ENCODE results near the gene ZSCAN5B. TPM values are rescaled to one million over a fixed set of nuclear protein-coding genes. Genes with fewer than 3 reads are reported as not detected.
"Not testable (repeated sequence)": the region's sequence is repeated elsewhere in the genome, so short reads cannot be mapped to it uniquely, and the experiment has no call there.

ZSCAN5B gene
- total RNA-seq, 1 experiment from 2014 or later, result not detected

DNA sequence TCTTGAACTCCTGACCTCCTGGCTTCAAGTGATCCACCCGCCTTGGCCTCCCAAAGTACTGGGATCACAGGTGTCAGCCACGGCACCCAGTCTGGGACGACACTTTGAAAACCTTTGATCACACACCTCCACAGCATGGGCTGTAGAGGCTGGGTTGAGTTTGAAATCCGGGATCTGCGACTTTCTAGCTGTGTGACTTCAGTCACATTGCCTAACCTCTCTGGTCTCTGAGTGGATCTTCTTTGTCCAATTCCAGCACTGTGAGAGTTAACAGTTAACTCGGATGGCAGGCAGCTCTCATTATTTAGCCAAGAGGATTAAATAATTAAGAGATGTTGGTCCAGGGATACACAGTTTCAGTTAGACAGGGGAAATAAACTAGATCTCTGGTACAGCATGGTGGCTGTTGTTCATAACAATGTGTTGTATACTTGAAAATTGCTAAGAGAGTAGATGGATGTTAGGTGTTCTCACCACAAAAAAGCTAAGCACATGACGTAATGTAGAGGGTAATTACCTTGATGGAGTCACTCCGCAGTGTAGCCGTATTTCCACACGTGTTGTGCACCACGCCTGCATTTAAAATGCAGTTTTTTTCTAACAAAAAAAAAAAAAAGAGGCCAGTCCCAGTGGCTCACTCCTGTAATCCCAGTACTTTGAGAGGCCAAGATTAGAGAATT, 19.9 kb downstream of the ZSCAN5B start (continued):
- TF ChIP-seq PREB (CRISPR knock-in tag; IDR thresholded peaks at IDR 0.05; ENCODE audit: borderline replicate concordance), result no peak

DNA sequence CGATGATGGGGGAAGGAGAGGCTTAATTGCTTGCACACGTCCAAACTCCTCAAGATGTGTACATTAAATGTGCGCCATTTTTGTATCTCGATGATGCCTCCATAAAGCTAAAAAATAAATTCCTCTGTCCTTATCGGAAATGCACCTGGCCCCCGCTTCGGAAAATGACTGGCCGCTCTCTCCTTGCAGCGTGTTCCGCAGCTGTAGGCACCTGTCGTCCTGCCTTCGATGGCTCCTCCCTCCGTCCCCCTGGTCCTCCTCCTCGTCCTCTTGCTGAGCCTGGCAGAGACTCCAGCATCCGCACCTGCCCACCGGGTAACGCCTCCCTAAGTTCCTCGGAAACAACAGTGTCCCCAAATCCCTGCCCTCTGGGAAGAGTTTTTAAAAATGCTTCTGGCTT, 20.7 kb downstream of the ZSCAN5B start:
- ChIA-PET POLR2A (no interaction called here), CTCF (interaction anchor here (1.0 to 2.3 kb wide), 4 partner anchors 22 to 96 kb away, joined by 4 to 7 read pairs (median 4); no protein-coding TSS in a partner anchor)
- Mint-ChIP-seq H3K27ac (no peak overlapping the region), H3K27me3 (ENCODE audit: low read depth) (peaks cover 2% of the 10 kb centered on the region; the same call in 1 of the 2 replicates), H3K9me3 (no peaks in the 10 kb centered on the region), H3K36me3 (no peaks in the 10 kb centered on the region), H3K4me3 (no peak overlapping the region), H3K4me1 (peaks cover 4% of the 10 kb centered on the region; the same call in 1 of the 2 replicates)
- TF ChIP-seq ZNF219 (CRISPR knock-in tag; IDR thresholded peaks at IDR 0.05; ENCODE audit: borderline replicate concordance) (no peak), PRRX2 (CRISPR knock-in tag; IDR thresholded peaks at IDR 0.05) (no peak), ZNF121 (CRISPR knock-in tag; IDR thresholded peaks at IDR 0.05) (no peak), TEAD1 (CRISPR knock-in tag; IDR thresholded peaks at IDR 0.05) (no peak), FOXJ3 (CRISPR knock-in tag; IDR thresholded peaks at IDR 0.05; ENCODE audit: borderline replicate concordance) (no peak), ZNF423 (CRISPR knock-in tag; IDR thresholded peaks at IDR 0.05) (no peak), TCF7 (CRISPR knock-in tag; IDR thresholded peaks at IDR 0.05; ENCODE audit: low read depth) (no peak), FOXP1 (CRISPR knock-in tag; IDR thresholded peaks at IDR 0.05; ENCODE audit: borderline replicate concordance) (no peak), E2F5 (CRISPR knock-in tag; IDR thresholded peaks at IDR 0.05) (no peak), CBFB (CRISPR knock-in tag; IDR thresholded peaks at IDR 0.05; ENCODE audit: low read depth) (no peak), E2F4 (CRISPR knock-in tag; IDR thresholded peaks at IDR 0.05; ENCODE audit: borderline replicate concordance, low read depth) (no peak), ATF1 (CRISPR knock-in tag; IDR thresholded peaks at IDR 0.05) (no peak), SMAD4 (CRISPR knock-in tag; IDR thresholded peaks at IDR 0.05) (no peak), ETV6 (CRISPR knock-in tag; IDR thresholded peaks at IDR 0.05) (no peak), EMX1 (CRISPR knock-in tag; IDR thresholded peaks at IDR 0.05) (no peak), TEAD4 (CRISPR knock-in tag; IDR thresholded peaks at IDR 0.05) (no peak), NR1H2 (CRISPR knock-in tag; IDR thresholded peaks at IDR 0.05) (no peak)
- TF ChIP-seq, protein P1, sequence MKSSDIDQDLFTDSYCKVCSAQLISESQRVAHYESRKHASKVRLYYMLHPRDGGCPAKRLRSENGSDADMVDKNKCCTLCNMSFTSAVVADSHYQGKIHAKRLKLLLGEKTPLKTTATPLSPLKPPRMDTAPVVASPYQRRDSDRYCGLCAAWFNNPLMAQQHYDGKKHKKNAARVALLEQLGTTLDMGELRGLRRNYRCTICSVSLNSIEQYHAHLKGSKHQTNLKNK (CRISPR knock-in tag; IDR thresholded peaks at IDR 0.05), result no peak
- TF ChIP-seq, protein P2, sequence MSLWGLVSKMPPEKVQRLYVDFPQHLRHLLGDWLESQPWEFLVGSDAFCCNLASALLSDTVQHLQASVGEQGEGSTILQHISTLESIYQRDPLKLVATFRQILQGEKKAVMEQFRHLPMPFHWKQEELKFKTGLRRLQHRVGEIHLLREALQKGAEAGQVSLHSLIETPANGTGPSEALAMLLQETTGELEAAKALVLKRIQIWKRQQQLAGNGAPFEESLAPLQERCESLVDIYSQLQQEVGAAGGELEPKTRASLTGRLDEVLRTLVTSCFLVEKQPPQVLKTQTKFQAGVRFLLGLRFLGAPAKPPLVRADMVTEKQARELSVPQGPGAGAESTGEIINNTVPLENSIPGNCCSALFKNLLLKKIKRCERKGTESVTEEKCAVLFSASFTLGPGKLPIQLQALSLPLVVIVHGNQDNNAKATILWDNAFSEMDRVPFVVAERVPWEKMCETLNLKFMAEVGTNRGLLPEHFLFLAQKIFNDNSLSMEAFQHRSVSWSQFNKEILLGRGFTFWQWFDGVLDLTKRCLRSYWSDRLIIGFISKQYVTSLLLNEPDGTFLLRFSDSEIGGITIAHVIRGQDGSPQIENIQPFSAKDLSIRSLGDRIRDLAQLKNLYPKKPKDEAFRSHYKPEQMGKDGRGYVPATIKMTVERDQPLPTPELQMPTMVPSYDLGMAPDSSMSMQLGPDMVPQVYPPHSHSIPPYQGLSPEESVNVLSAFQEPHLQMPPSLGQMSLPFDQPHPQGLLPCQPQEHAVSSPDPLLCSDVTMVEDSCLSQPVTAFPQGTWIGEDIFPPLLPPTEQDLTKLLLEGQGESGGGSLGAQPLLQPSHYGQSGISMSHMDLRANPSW (CRISPR knock-in tag; conservative IDR thresholded peaks at IDR 0.05; ENCODE audit: low read depth), result no peak
- ATAC-seq, result no peak
- no peak for DNase-seq (ENCODE audit: low spot score)

GRCh38 chr19:56176310-56176709, 21.3 kb downstream of the ZSCAN5B start:
- H3K36me3 Mint-ChIP-seq; H3K4me3 Mint-ChIP-seq; H3K27me3 Mint-ChIP-seq (ENCODE audit: low read depth); H3K9me3 Mint-ChIP-seq; H3K27ac Mint-ChIP-seq; H3K4me1 Mint-ChIP-seq; DNase-seq (ENCODE audit: low spot score); ATAC-seq: not testable (repeated sequence)
- ChIA-PET CTCF (interaction anchor here (0.6 to 3.1 kb wide), 8 partner anchors 21 to 157 kb away, joined by 3 to 18 read pairs (median 4); no protein-coding TSS in a partner anchor), POLR2A (interaction anchor here (0.7 kb wide), 1 partner anchor 301 kb away, joined by 4 read pairs; no protein-coding TSS in a partner anchor)

DNA sequence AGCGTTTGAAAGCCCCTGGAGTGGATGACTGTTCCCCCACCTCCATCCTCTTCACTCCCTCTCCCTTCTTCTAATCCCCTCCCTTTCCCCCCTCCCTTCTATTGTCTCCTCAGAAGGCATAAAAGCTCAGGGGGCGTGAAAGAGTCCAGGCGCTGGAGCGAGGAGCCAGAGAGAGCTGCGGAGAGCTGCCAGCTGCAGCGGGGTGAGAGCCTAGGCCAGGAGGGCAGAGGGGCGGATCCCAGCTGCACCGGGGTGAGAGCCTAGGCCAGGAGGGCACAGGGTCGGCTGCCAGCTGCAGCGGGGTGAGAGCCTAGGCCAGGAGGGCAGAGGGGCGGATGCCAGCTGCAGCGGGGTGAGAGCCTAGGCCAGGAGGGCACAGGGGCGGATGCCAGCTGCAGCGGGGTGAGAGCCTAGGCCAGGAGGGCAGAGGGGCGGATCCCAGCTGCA, 21.7 kb downstream of the ZSCAN5B start, which contains the start of gene GALP:
Gene GALP, plus strand, starts transcription at position 148 of the 447 bp plus-strand sequence. CDS start 1,101 bp downstream, outside the sequence.
- H3K36me3 Mint-ChIP-seq; H3K27ac Mint-ChIP-seq; ATAC-seq; DNase-seq (ENCODE audit: low spot score); H3K27me3 Mint-ChIP-seq (ENCODE audit: low read depth); H3K9me3 Mint-ChIP-seq; H3K4me3 Mint-ChIP-seq; H3K4me1 Mint-ChIP-seq: not testable (repeated sequence)
- ChIA-PET POLR2A (interaction anchor here (0.6 to 0.7 kb wide), 2 partner anchors 33 to 301 kb away, joined by 4 read pairs; no protein-coding TSS in a partner anchor), CTCF (interaction anchor here (0.6 to 3.1 kb wide), 9 partner anchors 21 to 158 kb away, joined by 3 to 18 read pairs (median 4); no protein-coding TSS in a partner anchor)

All from WTC11 (cell line).